DND-41 (cell line): Measurements from ENCODE around the gene TMEM119.

Experiments
- CTCF ChIP-seq: IDR thresholded peaks from 2 replicates; pipeline ENCODE4 v1.5.1; 2012; ENCODE audit warnings: borderline replicate concordance, low read length, moderate library complexity, mild to moderate bottlenecking; ENCODE audit not compliant: poor library complexity, severe bottlenecking; ENCODE audit errors: extremely low read depth
- EZH2 ChIP-seq: IDR thresholded peaks from 3 replicates; pipeline ENCODE4 v1.6.1; 2012; ENCODE audit warnings: borderline replicate concordance, low read depth, mild to moderate bottlenecking, moderate library complexity, low read length, inconsistent platforms; ENCODE audit not compliant: severe bottlenecking

- no peak for TF ChIP-seq EZH2
- no peak for TF ChIP-seq CTCF
These were observed 36.0 kb downstream of the TMEM119 start for GRCh38 chr12:108561852-108562347.
